ENCODE data around the gene HADHA.
A peak's percentile ranks its signal among the peaks of the same experiment; 100 is the strongest.
"Not testable (repeated sequence)": the region's sequence is repeated elsewhere in the genome, so short reads cannot be mapped to it uniquely, and the experiment has no call there.

The HADHA gene

GRCh38 chr2:26244309-26245230 lies at the start of gene HADHA, which contains the start of gene HADHB:
Gene HADHA (minus strand): TSS chr2:26244632. CDS start chr2:26244596, 36 bp downstream.
Gene HADHB (plus strand): TSS chr2:26244939. CDS start chr2:26254255, 9,316 bp downstream.
- peak; percentile 76 for DNase-seq

GRCh38 chr2:26292646-26293045 lies 48.2 kb upstream of the HADHA start:
- DNase-seq = no peak

GRCh38 chr2:26290001-26290400 lies 45.6 kb upstream of the HADHA start:
- DNase-seq = no peak

DNA sequence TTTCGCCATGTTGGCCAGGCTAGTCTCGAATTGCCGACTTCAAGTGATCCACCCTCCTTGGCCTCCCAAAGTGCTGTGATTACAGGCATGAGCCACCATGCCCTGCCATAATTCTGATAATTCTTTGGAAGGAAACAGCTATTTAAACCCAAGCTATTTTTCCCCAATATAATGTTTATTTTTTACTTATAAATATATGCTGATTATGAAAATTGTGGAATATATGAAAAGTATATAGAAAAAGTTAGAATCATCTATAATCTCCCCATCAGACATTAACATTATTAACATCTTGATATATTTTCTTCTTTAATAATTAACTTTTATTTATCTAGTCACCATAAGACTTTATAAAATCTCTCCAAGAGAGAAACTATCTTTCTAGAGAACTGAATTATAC lies 41.5 kb upstream of the HADHA start:
- no peak for DNase-seq

DNA sequence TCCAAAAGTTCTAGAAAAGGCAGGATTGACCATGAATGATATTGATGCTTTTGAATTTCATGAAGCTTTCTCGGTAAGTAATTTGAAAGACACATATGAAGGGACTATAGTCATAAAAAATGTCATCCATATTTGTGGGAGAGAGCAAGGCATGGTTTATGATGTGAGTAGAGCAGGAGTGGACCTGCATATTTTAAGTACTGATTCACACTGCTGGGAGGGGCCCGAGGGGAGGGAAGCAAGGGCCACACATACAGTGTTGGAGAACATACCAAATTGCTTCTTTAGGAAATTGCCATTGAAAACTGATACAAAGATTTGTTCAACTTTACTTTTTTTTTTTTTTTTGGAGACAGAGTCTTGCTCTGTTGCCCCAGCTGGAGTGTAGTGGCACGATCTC lies 39.7 kb upstream of the HADHA start:
- DNase-seq = no peak

- DNase-seq = no peak
Measured at GRCh38 chr2:26283606-26284005, 39.2 kb upstream of the HADHA start.

DNA sequence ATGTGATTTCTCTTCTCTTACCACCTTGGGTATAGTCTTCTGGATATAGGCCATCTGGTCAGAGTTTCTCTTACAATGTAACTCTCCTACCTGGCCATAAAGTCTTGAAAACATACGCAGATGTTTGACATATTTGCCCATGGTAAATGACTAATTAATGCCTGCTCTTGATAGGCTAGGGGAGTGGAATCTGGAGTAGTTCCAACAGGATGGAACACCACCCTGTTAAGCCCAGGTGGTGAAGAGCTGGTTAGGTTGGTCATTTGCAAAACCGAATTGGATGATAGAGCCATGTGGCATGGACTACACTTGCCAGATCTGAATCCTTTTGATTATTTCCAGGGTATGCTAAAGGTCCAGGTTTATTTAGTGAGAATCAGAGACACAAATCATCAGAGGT lies 36.8 kb upstream of the HADHA start:
- DNase-seq = no peak

DNA sequence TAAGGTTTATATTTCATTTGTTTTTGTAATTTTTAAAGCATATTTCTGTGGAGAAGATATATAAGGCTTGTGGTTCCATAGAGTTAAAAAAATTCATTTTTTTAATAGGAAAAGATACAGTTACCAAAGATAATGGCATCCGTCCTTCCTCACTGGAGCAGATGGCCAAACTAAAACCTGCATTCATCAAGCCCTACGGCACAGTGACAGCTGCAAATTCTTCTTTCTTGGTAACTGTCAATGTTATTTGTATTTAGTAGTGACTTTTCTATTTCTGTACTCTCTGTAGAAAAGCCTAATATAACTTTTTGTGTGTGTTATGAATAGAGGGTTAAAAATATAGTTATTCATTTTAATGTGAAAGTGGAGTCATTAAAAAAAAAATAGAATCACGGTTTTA lies 35.5 kb upstream of the HADHA start:
- no peak for DNase-seq

DNA sequence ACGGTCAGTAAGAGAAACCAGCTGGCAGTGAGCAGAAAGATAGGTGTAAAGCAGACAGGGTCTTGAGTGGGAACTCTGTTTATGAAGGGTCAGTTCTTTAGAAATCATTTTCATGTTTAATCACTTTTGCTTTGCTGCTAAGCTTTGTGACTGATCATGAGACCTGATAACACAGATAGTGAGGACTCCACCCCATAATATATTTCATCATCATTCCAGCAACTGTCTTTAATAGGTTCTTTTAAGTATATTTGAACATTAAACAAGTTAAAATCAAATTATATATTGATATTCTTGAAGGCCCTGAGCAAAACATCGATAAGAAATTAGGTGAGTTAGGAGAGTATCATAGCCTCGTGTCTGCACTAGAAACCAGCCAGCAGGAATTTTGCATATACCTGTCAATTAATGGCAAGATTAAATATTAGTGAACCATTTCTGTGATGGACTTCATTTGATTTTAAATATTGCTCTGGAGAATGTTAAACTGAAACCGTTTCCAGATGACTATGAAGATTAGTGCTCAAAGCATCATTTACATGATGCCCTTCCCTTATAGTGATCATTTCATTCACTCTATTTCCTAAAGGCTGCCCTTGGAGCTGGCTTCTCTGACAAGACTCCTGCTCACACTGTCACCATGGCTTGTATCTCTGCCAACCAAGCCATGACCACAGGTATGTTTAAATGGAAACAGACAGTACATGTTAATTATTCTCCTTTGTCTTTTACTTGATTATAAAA lies 32.2 kb upstream of the HADHA start:
- no peak for DNase-seq

GRCh38 chr2:26274058-26274613 lies 29.7 kb upstream of the HADHA start:
- DNase-seq = no peak

- DNase-seq = no peak
Measured at GRCh38 chr2:26273501-26273900, 29.1 kb upstream of the HADHA start.

DNA sequence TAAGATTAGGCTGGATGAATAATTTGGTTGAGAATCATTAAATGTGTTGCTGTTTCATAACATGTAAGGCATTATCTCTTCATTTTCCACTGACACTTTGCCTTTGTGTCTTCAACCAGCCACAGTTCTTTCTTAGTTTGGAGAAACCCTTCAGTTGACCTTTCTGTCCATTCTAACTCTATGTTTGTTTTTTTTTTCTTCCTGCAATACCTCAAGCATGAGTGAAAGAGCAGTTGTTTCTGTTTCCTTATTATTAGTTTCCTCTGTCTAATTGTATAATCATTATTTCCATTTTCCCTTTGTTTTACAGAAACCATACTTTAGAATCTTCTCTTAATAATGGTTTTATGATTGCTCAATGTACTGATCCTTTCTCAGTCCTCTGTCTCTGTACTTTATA lies 25.9 kb upstream of the HADHA start:
- no peak for DNase-seq

- DNase-seq = no peak
Measured at GRCh38 chr2:26269571-26270158, 25.2 kb upstream of the HADHA start.

- not testable (repeated sequence) for DNase-seq
Measured at GRCh38 chr2:26268670-26269385, 24.4 kb upstream of the HADHA start.

DNA sequence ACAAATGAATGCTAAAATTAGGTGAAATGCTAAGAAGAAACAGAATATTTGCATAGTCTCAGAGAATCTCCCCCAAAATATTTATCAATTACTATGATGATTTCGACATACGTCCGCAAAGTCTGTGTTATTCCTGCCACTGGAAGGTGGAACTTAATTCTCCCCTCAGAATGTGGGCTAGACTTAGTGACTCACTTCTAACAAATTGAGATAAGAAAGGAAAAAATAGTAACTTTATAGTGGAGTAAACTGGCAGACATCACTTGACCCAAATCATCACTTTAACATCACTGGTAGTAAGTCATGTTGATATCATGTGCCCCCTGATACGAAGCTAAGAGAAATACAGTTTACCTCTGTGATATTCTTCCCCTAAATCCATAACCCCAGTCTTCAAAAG lies 23.8 kb upstream of the HADHA start:
- no peak for DNase-seq

GRCh38 chr2:26258836-26259235 lies 14.4 kb upstream of the HADHA start:
- DNase-seq = not testable (repeated sequence)

DNA sequence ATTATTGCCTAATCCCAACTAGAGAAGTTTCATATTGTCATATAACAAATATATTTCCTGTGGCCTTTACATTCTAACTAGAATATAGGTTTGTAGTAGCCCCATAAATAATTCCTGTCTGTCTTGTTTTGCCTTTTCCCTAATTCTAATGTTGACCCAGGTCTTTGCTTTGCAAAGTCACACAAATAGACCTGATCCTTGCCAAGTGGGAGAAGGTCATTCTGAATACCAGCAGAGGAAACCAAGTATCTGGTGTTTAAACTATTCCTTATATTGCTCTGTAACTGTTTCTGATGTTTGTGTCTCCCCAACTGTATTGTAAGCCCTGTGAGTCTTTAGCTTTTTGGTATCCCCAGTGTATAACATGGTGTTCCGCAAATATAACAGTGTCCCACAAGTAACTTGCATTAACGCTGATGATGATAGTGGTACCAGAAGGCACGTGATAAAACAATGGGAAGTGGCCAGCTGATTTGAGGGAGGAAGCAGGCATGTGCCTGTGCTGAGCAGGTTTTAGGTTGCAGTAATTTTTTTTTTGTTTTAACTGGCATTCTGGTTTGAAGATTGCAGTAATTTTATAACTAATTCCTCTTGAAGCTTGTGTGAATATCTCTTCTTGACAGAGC lies 11.4 kb upstream of the HADHA start:
- DNase-seq = no peak

DNA sequence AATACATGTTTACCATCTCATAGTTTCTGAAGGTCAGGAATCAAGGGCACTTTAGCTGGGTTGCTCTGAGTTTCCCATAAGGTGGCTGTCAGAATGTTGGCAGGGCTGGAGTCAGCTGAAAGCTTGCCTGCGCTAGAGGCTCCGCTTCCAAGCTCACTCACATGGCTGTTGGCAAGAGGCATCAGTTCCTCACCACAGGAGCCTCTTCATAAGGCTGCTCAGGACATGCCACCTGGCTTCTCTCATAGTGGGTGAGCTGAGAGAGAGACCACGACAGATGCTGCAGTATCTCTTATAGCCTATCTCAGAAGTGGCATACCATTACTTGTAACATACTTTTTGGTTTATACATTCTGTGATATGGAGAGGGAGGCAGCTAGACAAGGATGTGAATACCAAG lies 7.5 kb upstream of the HADHA start:
- DNase-seq = peak; percentile 33

DNA sequence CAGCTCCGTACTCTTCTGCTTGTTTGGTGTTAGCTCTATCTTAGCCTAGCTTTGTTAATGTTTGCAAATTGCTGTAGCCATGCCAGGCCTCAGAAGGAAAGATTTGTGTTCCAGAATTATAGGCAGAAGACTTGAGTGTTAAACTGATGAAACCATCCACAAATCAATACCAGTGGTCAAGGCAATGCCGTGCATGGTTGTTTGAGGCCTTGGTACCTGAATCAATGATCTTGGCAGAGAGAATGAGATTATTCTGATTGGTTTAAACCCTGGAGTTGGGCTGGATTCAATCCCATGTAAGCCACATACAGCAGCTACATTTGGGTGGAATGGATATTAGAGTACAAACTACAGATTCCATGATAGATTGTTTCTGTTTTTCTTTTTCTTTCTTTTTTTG lies 5.2 kb upstream of the HADHA start:
- no peak for DNase-seq

DNA sequence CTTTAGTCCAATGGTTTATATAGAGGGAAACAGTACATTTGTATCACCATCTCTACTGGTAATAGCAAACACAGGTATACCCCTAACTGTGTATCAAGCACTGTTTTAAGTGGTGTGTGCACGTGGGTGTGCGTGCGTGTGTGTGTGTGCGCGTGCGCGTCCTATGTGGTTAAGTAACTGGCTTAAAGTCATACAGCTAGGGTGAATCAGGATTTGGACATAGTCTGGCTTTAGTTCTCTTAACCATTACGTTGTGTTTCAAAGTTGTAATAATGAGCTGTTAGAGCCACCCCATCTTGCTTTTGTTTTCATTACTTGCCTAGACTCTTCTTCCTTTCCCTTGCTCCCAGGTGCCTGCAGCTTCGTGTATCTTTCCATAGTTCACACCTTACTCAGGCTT lies 2.4 kb upstream of the HADHA start:
- no peak for DNase-seq

DNA sequence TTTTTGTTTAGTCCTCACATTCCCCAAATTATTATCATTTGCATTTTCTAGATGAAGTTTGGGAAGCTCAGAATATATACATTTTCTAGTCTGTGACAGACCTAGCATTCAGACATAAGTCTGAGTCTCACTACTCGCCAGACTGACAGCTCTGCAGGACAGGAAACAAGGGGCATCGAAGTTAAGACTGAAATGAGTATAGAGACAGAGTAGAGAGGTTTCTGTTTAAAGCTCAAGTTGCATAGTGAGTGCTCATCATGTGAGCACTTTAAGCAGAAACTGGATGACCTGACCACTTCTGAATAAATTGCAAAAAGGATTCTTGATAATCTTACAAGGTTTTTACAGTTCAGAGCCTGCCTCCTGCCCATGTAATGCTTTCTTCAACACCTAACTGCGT lies 1.4 kb upstream of the HADHA start:
- no peak for DNase-seq

GRCh38 chr2:26245231-26245732 lies 850 bp upstream of the HADHA start:
- DNase-seq = peak; percentile 1
